DMS53 treated with DMSO at 0.1 percent for 48 hours (cell line): ENCODE results near the gene DCAF5.
"Not testable (repeated sequence)": the region's sequence is repeated elsewhere in the genome, so short reads cannot be mapped to it uniquely, and the experiment has no call there.

Source experiments
- DNase-seq: peaks from one replicate; lab custom pipeline; 2025; ENCODE audit not compliant: unreplicated experiment; lab: John Stamatoyannopoulos, UW

The DCAF5 gene

GRCh38 chr14:69043596-69044260 is 109.2 kb downstream of the DCAF5 start:
- no peak for DNase-seq

- DNase-seq, result no peak
Measured at GRCh38 chr14:69042787-69043444, 110.0 kb downstream of the DCAF5 start.

- no peak for DNase-seq
Measured at GRCh38 chr14:69042299-69042698, 110.6 kb downstream of the DCAF5 start.

GRCh38 chr14:69041783-69042182 is 111.1 kb downstream of the DCAF5 start:
- no peak for DNase-seq

GRCh38 chr14:69040353-69040752 is 112.6 kb downstream of the DCAF5 start:
- DNase-seq, result no peak

- DNase-seq, result no peak
Measured at GRCh38 chr14:69039288-69039628, 113.7 kb downstream of the DCAF5 start.

GRCh38 chr14:69038455-69039287 is 114.2 kb downstream of the DCAF5 start:
- no peak for DNase-seq

- no peak for DNase-seq
Measured at GRCh38 chr14:69037790-69038454, 115.0 kb downstream of the DCAF5 start.

GRCh38 chr14:69036757-69037506 is 116.0 kb downstream of the DCAF5 start:
- DNase-seq, result no peak

- DNase-seq, result no peak
Measured at GRCh38 chr14:69034612-69035262, 118.2 kb downstream of the DCAF5 start.

GRCh38 chr14:69027242-69027913 is 125.5 kb downstream of the DCAF5 start:
- DNase-seq, result no peak

GRCh38 chr14:69023035-69023434 is 129.9 kb downstream of the DCAF5 start:
- DNase-seq, result no peak

- DNase-seq, result not testable (repeated sequence)
Measured at GRCh38 chr14:69022093-69022492, 130.8 kb downstream of the DCAF5 start.

GRCh38 chr14:69017706-69018105 is 135.2 kb downstream of the DCAF5 start:
- no peak for DNase-seq

GRCh38 chr14:69014829-69015259 is 138.1 kb downstream of the DCAF5 start:
- DNase-seq, result no peak

GRCh38 chr14:69013943-69014782 is 138.8 kb downstream of the DCAF5 start:
- peak; percentile 91 for DNase-seq

GRCh38 chr14:69012256-69012953 is 140.5 kb downstream of the DCAF5 start:
- DNase-seq, result no peak

GRCh38 chr14:69010648-69011047 is 142.3 kb downstream of the DCAF5 start:
- DNase-seq, result no peak
